Naive B cell (primary cell): ENCODE data around the gene CHD6. TPM values are rescaled to one million over a fixed set of nuclear protein-coding genes. Genes with fewer than 3 reads are reported as not detected.

Source experiments
- ATAC-seq, 2 donors: fragments of 150-1000 bp; cut with Tn5 transposase; 2 replicates each; pipeline ENCODE4 v1.10.0; 2021; ENCODE audit warnings: low read depth in 2 of 2, mild to moderate bottlenecking in 2 of 2, moderate library complexity in 2 of 2
- DNase-seq: peaks from one replicate; pipeline ENCODE4 v3.0.0; 2022
- H3K27ac Mint-ChIP-seq, 6 donors: one replicate each; pipeline ENCODE4 v1.8.0; 2020 to 2022; ENCODE audit warnings: mild to moderate bottlenecking in 6 of 6, mixed read lengths in 6 of 6, moderate library complexity in 5 of 6, inconsistent platforms in 2 of 6
- H3K27me3 Mint-ChIP-seq, 3 donors: one replicate each; pipeline ENCODE4 v1.8.0; 2021 to 2022; ENCODE audit warnings: mixed read lengths in 3 of 3, mild to moderate bottlenecking in 1 of 3
- H3K36me3 Mint-ChIP-seq, 2 donors: one replicate each; pipeline ENCODE4 v1.8.0; 2020 to 2022; ENCODE audit warnings: mixed read lengths in 2 of 2, inconsistent platforms in 1 of 2, mild to moderate bottlenecking in 1 of 2
- H3K4me1 Mint-ChIP-seq, 3 donors: one replicate each; pipeline ENCODE4 v1.8.0; 2020 to 2022; ENCODE audit warnings: mixed read lengths in 3 of 3, inconsistent platforms in 1 of 3, mild to moderate bottlenecking in 1 of 3, moderate library complexity in 1 of 3
- H3K4me3 Mint-ChIP-seq, 8 donors: one replicate each; pipeline ENCODE4 v1.8.0; 2020 to 2022; ENCODE audit warnings: mild to moderate bottlenecking in 8 of 8, mixed read lengths in 8 of 8, moderate library complexity in 8 of 8, inconsistent platforms in 2 of 8
- H3K9me3 Mint-ChIP-seq, 7 donors: one replicate each; pipeline ENCODE4 v1.8.0; 2020 to 2022; ENCODE audit warnings: mixed read lengths in 7 of 7, mild to moderate bottlenecking in 5 of 7, inconsistent platforms in 2 of 7, moderate library complexity in 1 of 7
- polyA plus RNA-seq, 6 donors: library from polyadenylated mRNA; unstranded; fragments of 300-500 nt; fragmentation: Illumina TruSeq; gene quantifications; one replicate each; pipeline ENCODE4 v1.2.3, GENCODE V29; 2021; ENCODE audit warnings: low read depth in 6 of 6

CHD6 gene
- polyA plus RNA-seq, 6 donors from 2014 or later, result 30.5 to 82.8 (median 51.9) TPM

DNA sequence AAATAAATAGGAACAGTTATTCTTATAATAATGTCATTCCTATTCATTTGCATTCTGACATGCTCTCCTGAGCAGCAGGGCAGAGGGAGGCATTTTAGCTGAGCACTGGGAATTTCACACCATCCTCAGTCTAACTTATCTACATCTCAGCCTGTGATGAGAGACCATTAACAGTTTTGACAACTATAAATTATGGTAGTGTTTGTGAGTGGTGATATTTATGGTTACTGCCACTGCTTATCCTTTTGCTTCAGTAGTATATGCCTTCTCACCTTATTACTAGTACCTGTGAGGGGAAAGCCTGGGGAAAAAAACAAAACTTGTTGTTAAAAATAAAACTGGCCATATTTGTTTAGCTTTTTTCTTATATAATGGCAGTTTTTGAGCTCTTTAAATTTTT is 17.0 kb upstream of the CHD6 start:
- Mint-ChIP-seq H3K27me3 (peaks cover 11 to 24% (median 14%) of the 10 kb centered on the region in 3 donors), H3K27ac (no peak overlapping the region), H3K4me1 (peaks cover 0 to 7% (median 0%) of the 10 kb centered on the region in 3 donors), H3K9me3 (peaks cover 0 to 5% (median 0%) of the 10 kb centered on the region in 7 donors), H3K4me3 (no peak overlapping the region), H3K36me3 (no peaks in the 10 kb centered on the region)
- DNase-seq (no peak), ATAC-seq (no peak)

DNA sequence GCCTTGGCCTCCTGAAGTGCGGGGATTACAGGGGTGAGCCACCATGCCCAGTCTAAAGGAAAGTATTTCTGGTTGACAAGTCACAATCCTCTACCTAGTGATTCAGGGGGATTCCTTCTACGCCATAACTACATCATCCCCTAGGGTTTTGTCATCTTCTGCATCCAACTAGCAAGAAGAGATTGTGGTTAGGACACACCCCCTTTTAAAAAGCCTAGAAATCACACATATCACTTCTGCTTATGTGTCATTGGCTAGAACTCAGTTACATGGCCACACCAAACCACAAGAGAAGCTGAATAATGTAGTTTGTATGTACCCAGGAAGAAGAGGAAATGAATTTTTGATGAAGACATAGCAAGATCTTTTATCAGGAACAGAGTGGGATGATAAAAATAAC is 14.7 kb upstream of the CHD6 start:
- Mint-ChIP-seq H3K27ac (peak overlapping the region in 3 of 6 donors; percentile 27 to 46 (median 40)), H3K4me1 (peaks cover 0 to 5% (median 4%) of the 10 kb centered on the region in 3 donors), H3K36me3 (peaks cover 0 to under 1% of the 10 kb centered on the region in 2 donors), H3K27me3 (peaks cover 0 to 7% (median 5%) of the 10 kb centered on the region in 3 donors), H3K9me3 (peaks cover 0 to 2% (median under 1%) of the 10 kb centered on the region in 7 donors), H3K4me3 (peak overlapping the region in 1 of 8 donors; percentile 37)
- ATAC-seq (peak; percentile 90 to 93), DNase-seq (no peak)

DNA sequence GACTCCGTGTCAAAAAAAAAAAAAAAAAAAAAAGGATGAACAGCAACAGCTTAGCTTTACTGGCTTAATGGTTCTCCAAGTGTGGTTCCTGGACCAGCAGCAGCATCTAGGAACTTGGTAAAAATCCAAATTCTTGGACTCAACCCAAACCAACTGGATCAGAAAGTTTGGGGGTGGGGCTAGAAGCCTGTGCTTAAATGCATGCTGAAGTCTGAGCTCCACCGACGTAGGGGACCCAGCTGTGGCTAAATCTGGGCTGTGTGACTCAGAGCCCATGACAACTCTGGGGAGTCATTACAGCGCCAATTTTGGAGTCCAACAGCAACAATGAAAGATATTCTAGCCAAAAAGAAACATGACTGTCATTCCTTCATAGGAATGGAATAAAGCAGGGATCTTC is 13.6 kb upstream of the CHD6 start:
- Mint-ChIP-seq H3K4me1 (peaks cover 0 to 8% (median 8%) of the 10 kb centered on the region in 3 donors), H3K9me3 (peaks cover 0 to 7% (median 5%) of the 10 kb centered on the region in 7 donors), H3K27me3 (peaks cover 0 to 7% (median 5%) of the 10 kb centered on the region in 3 donors), H3K4me3 (no peak overlapping the region), H3K27ac (no peak overlapping the region), H3K36me3 (peaks cover 0 to 4% of the 10 kb centered on the region in 2 donors)
- ATAC-seq (no peak), DNase-seq (no peak)

DNA sequence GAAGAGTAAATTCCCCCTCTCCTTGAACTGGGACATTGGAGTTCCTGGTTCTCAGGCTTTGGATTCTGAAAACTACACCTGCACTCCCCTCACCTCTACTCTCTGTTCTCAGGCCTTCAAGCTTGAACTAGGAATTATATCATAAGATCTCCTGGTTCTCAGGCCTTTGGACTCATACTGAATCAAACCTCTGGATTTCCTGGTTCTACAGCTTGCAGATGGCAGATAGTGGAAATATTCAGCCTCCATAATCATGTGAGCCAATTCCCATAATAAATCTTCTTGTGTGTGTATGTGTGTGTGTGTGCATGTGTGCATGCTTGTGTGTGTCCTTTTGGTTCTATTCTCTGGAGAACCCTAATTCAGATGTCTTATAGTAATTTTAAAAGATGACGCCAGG is 12.7 kb upstream of the CHD6 start:
- H3K9me3 Mint-ChIP-seq, result peaks cover 0 to 7% (median 5%) of the 10 kb centered on the region in 7 donors
- peaks cover 0 to 4% of the 10 kb centered on the region in 2 donors for H3K36me3 Mint-ChIP-seq
- no peak overlapping the region for H3K27ac Mint-ChIP-seq
- ATAC-seq (no peak), DNase-seq (no peak)
- H3K27me3 Mint-ChIP-seq, result peaks cover 0 to 7% (median 5%) of the 10 kb centered on the region in 3 donors
- peaks cover 0 to 8% (median 8%) of the 10 kb centered on the region in 3 donors for H3K4me1 Mint-ChIP-seq
- no peak overlapping the region for H3K4me3 Mint-ChIP-seq

DNA sequence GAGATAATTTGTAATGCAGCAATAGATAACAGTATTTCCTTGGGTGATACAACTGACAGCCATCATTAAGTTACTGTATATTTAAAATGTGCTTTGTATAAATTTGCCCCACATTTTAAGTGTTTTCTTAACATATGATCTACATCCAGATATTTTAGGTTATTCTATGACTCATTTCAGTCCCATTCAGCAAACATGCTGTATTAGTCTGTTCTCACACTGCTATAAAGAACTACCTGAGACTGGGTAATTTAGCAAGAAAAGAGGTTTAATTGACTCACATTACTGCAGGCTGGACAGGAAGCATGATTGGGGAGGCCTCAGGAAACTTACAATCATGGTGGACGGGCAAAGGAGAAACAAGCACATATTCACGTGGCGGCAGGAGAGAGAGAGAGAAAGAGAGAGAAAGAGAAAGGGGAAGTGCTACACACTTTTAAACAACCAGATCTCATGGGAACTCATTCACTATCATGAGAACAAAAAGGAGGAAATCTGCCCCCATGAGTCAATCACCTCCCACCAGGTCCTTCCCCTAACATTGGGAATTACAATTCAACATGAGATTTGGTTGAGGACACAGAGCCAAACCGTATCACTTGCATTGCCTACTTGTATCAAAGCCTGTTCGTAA is 9.6 kb upstream of the CHD6 start:
- peaks cover 0 to 8% (median 4%) of the 10 kb centered on the region in 3 donors for H3K4me1 Mint-ChIP-seq
- peak overlapping the region in 3 of 8 donors; percentile 4 to 29 (median 7) for H3K4me3 Mint-ChIP-seq
- peaks cover 0 to 7% (median 5%) of the 10 kb centered on the region in 7 donors for H3K9me3 Mint-ChIP-seq
- peak overlapping the region in 4 of 6 donors; percentile 17 to 84 (median 76) for H3K27ac Mint-ChIP-seq
- DNase-seq (peak; percentile 24), ATAC-seq (peak; percentile 58 to 70)
- H3K36me3 Mint-ChIP-seq, result peaks cover 0 to 4% of the 10 kb centered on the region in 2 donors
- peaks cover 0 to under 1% (median 0%) of the 10 kb centered on the region in 3 donors for H3K27me3 Mint-ChIP-seq

DNA sequence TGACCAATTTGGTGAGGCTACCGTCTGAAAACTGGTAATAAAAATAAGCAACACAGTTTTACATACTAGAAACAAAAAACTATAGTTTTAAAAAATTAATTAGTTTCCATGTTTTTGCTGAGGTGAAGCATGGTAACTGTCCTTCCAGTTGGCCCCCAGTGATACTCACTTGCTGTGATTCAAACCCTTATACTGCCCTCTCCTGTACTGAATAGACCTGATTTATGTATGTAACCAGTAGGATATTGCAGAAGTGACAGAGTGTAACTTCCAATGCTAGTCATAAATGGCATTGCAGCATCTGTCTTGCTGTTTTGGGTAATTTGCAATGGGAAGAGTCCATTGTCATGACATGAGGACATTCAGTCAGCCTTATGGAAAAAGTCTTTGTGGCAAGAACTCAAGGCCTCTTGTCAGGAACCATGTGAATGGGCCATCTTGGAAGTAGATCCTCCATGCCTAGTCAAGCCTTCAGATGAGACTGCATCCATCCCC is 8.9 kb upstream of the CHD6 start:
- ATAC-seq, result no peak
- Mint-ChIP-seq H3K27me3 (no peaks in the 10 kb centered on the region), H3K36me3 (peaks cover 0 to 4% of the 10 kb centered on the region in 2 donors), H3K9me3 (peaks cover 0 to 7% (median 5%) of the 10 kb centered on the region in 7 donors), H3K4me3 (no peak overlapping the region), H3K4me1 (peaks cover 0 to 8% (median 4%) of the 10 kb centered on the region in 3 donors), H3K27ac (peak overlapping the region in 1 of 6 donors; percentile 58)
- DNase-seq, result no peak

DNA sequence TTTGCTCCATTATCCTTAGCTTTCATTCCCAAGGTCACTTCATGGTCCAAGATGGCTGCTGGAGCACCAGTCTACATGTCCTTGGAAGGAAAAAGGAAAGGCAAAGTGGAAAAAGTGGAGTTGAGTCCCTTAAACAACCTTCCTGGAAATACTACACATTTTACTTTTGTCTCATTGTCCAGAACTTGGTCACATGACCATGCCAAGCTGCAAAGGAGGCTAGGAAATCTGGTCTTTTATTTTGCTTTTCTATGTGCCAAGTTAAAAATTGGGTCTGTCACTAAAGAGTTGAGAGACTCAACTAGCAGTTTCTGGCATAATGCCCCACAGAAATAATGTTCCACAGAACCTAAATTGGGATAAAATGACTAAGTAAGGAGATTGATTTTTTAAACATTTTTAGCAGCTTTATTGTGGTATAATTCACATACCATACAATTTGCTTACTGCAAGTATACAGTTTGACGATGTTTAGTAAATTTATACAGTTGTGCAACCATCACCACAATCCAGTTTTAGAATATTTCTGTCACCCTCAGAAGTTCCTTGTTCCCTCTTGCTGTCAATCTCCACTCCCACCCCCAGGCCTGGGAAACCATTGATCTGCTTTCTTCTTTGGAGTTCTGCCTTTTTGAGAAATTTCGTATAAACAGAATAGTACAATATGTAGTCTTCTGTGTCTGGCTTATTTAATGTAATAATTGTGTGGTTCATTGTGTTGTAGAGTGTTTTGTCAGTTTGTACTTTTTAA is 5.6 kb upstream of the CHD6 start:
- peaks cover 6 to 18% (median 8%) of the 10 kb centered on the region in 3 donors for H3K4me1 Mint-ChIP-seq
- H3K36me3 Mint-ChIP-seq, result peaks cover 0 to 4% of the 10 kb centered on the region in 2 donors
- no peaks in the 10 kb centered on the region for H3K27me3 Mint-ChIP-seq
- no peak overlapping the region for H3K27ac Mint-ChIP-seq
- no peak for DNase-seq
- no peak for ATAC-seq
- H3K4me3 Mint-ChIP-seq, result peak overlapping the region in 1 of 8 donors; percentile 19
- peaks cover 0 to 7% (median 5%) of the 10 kb centered on the region in 7 donors for H3K9me3 Mint-ChIP-seq

DNA sequence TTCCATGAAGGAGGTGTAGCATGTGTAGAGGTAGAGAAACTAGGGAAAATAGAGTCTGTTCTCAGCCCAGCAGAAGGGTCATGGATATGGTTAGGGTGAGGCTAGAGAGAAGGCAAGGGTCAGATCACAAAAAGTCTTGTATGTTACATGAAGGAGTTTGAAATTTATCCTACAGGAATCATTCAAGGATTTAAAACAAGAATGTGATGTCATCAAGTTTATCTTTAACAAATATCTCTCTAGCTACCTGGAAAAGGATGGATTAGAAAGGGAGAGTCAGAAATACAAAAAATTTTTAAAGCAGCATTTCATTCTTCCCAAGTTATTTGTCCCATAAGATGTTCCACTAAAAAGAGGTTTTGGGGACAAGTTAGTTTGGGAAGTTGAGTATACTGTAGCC is 4.4 kb upstream of the CHD6 start:
- DNase-seq (no peak), ATAC-seq (no peak)
- H3K36me3 Mint-ChIP-seq, result peaks cover 0 to under 1% of the 10 kb centered on the region in 2 donors
- H3K9me3 Mint-ChIP-seq, result peaks cover 0 to 5% (median 2%) of the 10 kb centered on the region in 7 donors
- H3K4me3 Mint-ChIP-seq, result peak overlapping the region in 1 of 8 donors; percentile 4
- no peaks in the 10 kb centered on the region for H3K27me3 Mint-ChIP-seq
- no peak overlapping the region for H3K27ac Mint-ChIP-seq
- H3K4me1 Mint-ChIP-seq, result peaks cover 3 to 12% (median 6%) of the 10 kb centered on the region in 3 donors

DNA sequence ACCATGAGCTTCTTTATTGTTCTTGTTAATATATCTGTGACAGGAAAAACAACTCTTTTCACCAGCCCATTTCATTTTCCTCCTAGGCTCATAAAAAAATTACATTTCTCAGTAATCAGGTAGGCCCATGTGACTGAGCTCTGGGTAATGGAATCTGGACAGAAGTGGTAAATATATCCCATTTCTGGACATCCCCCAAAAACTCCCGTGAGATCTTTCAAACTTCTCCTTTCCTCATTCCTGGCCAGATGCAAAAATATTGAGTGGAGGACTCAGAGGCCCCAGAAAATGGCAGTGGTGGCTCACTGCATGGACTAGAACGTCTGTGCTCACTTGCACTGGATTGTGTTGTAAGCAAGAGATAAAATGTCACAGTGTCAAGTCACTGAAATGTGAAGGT is 3.8 kb upstream of the CHD6 start:
- Mint-ChIP-seq H3K27ac (no peak overlapping the region), H3K36me3 (no peaks in the 10 kb centered on the region), H3K9me3 (peaks cover 0 to under 1% (median 0%) of the 10 kb centered on the region in 7 donors), H3K4me1 (peaks cover 9 to 15% (median 10%) of the 10 kb centered on the region in 3 donors), H3K4me3 (no peak overlapping the region), H3K27me3 (no peaks in the 10 kb centered on the region)
- ATAC-seq (no peak), DNase-seq (no peak)

DNA sequence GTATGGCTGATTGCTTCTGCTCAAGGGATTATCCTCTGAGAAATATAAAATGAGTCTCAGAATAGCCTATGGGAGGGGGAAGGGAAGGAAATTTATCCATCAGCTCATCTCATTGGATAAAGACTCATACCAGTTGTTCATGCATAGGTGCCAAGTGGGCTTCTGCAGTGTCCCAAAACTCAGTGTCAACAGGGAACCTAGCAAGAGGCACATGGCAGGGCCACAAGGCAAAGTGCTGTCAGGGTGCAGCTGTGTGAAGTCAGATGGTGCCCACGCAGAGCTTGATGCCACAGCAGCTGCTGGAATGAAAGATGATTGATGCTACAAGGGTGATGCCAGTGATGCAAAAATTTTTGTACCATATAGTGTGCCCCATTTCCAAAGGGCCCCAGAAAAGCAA is 3.2 kb upstream of the CHD6 start:
- peaks cover 14 to 21% (median 16%) of the 10 kb centered on the region in 3 donors for H3K4me1 Mint-ChIP-seq
- H3K36me3 Mint-ChIP-seq, result no peaks in the 10 kb centered on the region
- H3K27me3 Mint-ChIP-seq, result no peaks in the 10 kb centered on the region
- no peak for DNase-seq
- H3K9me3 Mint-ChIP-seq, result no peaks in the 10 kb centered on the region
- no peak overlapping the region for H3K4me3 Mint-ChIP-seq
- no peak overlapping the region for H3K27ac Mint-ChIP-seq
- no peak for ATAC-seq

DNA sequence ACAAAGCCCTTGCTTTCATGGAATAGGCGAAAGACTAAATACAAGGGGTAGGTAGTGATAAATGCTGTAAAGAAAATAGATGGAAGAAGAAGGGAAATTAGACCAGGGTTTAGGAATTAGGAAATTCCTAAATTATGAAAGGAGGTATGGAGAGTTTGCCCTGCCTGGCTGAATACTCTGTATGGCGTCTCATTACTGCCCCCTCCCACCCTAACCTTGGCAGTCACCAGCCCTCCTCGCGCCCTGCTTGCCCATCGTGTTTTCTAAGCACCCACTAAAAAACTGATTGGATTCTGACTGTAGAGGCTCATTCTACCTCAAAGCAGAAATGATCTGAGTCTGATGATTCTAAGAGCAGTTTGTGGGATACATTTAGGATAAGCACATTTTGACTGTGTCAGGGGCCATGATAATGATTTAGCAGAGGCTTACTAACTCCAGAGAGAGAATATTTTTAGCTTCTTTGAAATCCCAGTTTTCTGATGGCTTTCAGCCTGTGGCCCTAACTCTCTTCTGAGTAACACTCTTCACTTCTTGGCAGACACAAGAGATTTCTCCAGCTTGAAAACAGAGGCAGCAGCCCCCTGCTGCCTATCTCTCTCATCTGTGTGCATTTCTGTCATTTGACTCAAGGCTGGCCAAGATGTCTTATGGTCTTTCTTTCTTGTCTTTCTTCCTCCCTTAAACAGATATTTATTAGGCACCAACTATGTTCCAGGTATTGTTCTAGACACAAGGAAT is 1.4 kb upstream of the CHD6 start:
- Mint-ChIP-seq H3K4me1 (peaks cover 28 to 31% (median 29%) of the 10 kb centered on the region in 3 donors), H3K36me3 (no peaks in the 10 kb centered on the region), H3K27ac (peak overlapping the region; percentile 23 to 93 (median 75)), H3K4me3 (peak overlapping the region; percentile 83 to 96 (median 90)), H3K9me3 (no peaks in the 10 kb centered on the region), H3K27me3 (no peaks in the 10 kb centered on the region)
- no peak for DNase-seq
- ATAC-seq, result no peak

DNA sequence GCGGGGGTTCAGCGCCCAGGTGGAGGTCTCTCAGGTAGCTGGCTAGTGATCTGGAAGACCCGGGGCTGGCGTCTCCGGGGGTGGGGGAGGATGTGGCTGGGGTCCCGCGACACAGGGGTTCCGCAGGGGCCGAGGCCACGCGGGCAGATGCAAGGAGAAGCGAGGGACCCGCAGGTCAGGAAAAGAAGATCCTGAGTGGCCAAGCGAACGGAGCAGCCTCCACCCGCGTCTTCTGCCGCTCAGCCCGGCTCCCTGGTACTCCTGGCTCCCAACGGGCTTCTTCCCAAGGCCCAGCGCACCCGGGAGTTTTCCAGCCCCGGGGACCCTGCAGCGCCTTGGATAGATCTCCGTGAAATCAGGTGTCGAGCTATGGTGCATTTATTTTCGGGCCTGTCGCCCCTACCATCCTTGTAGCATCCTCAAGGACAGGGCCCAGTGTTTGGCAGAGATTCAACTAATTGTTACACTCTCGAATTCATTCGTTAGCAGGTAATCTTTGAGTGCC is 682 bp upstream of the CHD6 start:
- ATAC-seq (no peak), DNase-seq (no peak)
- Mint-ChIP-seq H3K27ac (peak overlapping the region; percentile 22 to 91 (median 66)), H3K27me3 (no peaks in the 10 kb centered on the region), H3K4me1 (peaks cover 28 to 35% (median 29%) of the 10 kb centered on the region in 3 donors), H3K36me3 (no peaks in the 10 kb centered on the region), H3K9me3 (no peaks in the 10 kb centered on the region), H3K4me3 (peak overlapping the region; percentile 83 to 96 (median 90))
